ENCODE data around the gene AIFM2.

DNA sequence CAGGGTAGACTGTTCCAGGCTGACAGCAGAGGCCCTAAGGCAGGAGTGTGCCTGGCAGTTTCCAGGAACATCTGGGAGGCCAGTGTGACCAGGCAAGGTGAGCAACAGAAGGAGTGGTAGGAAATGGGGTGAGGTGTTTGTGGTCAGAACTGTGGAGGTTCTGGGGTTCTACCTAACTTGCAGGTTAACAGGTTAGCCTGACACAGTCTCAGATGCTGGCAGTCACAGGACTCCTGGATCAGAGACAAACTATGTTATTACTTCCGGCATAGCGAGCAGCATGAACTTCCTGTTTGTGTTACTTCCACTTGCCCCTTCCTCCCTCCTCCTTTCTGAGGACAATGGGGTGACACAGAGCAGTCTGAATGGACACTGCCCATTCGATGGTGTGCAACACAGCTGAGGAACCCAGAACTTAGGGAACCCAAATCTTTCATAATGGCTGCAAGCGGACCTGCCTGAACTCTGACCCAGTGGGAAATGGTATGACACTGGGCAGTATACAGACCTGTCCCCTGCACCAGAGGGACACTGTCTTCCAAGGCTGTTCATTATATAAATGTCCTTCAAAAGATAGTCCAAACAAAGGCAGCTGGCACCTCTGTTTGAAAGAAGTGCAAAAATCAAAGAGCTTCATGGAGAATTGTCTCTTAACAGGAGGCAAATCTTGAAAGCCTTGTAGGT, 41.6 kb upstream of the AIFM2 start:
- TF ChIP-seq POLR2A (IDR thresholded peaks at IDR 0.05), result no peak
- TF ChIP-seq, protein P1, sequence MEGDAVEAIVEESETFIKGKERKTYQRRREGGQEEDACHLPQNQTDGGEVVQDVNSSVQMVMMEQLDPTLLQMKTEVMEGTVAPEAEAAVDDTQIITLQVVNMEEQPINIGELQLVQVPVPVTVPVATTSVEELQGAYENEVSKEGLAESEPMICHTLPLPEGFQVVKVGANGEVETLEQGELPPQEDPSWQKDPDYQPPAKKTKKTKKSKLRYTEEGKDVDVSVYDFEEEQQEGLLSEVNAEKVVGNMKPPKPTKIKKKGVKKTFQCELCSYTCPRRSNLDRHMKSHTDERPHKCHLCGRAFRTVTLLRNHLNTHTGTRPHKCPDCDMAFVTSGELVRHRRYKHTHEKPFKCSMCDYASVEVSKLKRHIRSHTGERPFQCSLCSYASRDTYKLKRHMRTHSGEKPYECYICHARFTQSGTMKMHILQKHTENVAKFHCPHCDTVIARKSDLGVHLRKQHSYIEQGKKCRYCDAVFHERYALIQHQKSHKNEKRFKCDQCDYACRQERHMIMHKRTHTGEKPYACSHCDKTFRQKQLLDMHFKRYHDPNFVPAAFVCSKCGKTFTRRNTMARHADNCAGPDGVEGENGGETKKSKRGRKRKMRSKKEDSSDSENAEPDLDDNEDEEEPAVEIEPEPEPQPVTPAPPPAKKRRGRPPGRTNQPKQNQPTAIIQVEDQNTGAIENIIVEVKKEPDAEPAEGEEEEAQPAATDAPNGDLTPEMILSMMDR (IDR thresholded peaks at IDR 0.05), result no peak

Data from lower leg skin (tissue), 3 donors.